C4-2B (cell line): ENCODE results near the gene OSBPL3.
"Not testable (repeated sequence)": the region's sequence is repeated elsewhere in the genome, so short reads cannot be mapped to it uniquely, and the experiment has no call there.

Source experiments
- H3K27ac ChIP-seq: fragments of 450-650 bp; 2 replicates; pipeline ENCODE4 v1.5.1; 2017
- ZFX ChIP-seq: fragments of 450-650 bp; IDR thresholded peaks from 2 replicates; pipeline ENCODE4 v1.6.1; 2017
- TF ChIP-seq, protein P1 (sequence below): fragments of 450-650 bp; conservative IDR thresholded peaks from 2 replicates; pipeline ENCODE4 v1.5.1; 2017; ENCODE audit warnings: mild to moderate bottlenecking

The OSBPL3 gene

DNA sequence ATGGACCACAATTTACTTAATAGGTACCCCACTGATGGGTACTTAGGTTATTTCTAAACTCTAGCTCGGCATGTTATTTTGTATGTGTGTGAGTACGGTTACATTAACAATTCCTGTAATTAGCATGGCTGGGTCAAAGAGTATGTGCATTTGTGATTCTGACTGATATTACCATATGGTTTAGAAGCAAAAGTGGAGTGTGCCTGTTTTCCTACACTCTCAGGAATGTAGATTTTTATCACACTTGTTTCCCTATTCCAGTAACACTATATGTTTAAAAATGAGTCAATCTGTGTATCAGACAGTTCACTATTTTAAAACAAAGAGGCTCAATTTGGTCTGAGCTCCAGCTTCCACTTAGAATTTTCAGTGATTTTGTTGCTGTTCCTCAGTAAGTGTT, 178.1 kb downstream of the OSBPL3 start:
- no peak overlapping the region for H3K27ac ChIP-seq
- TF ChIP-seq, protein P1, sequence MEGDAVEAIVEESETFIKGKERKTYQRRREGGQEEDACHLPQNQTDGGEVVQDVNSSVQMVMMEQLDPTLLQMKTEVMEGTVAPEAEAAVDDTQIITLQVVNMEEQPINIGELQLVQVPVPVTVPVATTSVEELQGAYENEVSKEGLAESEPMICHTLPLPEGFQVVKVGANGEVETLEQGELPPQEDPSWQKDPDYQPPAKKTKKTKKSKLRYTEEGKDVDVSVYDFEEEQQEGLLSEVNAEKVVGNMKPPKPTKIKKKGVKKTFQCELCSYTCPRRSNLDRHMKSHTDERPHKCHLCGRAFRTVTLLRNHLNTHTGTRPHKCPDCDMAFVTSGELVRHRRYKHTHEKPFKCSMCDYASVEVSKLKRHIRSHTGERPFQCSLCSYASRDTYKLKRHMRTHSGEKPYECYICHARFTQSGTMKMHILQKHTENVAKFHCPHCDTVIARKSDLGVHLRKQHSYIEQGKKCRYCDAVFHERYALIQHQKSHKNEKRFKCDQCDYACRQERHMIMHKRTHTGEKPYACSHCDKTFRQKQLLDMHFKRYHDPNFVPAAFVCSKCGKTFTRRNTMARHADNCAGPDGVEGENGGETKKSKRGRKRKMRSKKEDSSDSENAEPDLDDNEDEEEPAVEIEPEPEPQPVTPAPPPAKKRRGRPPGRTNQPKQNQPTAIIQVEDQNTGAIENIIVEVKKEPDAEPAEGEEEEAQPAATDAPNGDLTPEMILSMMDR: no peak
- TF ChIP-seq ZFX: no peak

DNA sequence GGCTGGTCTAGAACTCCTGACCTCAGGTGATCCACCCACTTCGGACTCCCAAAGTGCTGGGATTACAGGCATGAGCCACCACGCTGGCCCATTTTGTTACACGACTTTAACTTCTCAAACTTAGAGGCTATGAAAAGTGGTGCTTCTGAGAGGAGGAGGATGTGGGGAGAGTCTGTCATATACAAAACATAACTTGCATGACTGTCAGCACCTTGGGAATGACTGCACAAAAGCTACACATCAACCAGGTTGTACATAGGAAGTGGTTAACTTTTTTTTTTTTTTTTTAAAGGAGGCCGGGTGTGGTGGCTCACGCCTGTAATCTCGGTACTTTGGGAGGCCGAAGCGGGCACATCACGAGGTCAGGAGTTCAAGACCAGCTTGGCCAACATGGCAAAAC, 179.3 kb downstream of the OSBPL3 start:
- no peak overlapping the region for H3K27ac ChIP-seq
- TF ChIP-seq, protein P1: no peak
- TF ChIP-seq ZFX: no peak

GRCh38 chr7:24800073-24800472, 179.9 kb downstream of the OSBPL3 start:
- TF ChIP-seq, protein P1: no peak
- no peak for TF ChIP-seq ZFX
- no peak overlapping the region for H3K27ac ChIP-seq

GRCh38 chr7:24799506-24799905, 180.5 kb downstream of the OSBPL3 start:
- H3K27ac ChIP-seq: no peak overlapping the region
- TF ChIP-seq, protein P1: no peak
- no peak for TF ChIP-seq ZFX

DNA sequence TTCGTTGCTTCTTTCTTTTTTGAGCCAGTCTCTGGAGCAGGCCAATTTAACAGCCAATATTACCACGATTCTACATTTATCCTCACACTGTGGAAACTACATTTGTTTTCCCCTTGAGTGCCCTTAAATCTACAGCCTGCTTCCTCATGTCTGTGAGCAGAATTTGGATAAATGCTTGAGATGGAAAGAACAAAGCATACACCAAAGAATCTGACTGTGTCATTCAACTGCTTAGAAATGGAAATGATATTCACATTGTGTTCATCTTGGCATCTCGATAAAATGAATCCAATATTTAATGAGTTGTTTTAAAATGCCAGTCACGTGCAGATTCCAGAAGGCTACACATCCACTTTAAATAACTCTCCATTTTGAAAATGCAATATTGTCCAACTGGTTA, 181.7 kb downstream of the OSBPL3 start:
- no peak overlapping the region for H3K27ac ChIP-seq
- TF ChIP-seq ZFX: no peak
- TF ChIP-seq, protein P1: no peak

GRCh38 chr7:24797270-24797669, 182.7 kb downstream of the OSBPL3 start:
- H3K27ac ChIP-seq: no peak overlapping the region
- no peak for TF ChIP-seq ZFX
- TF ChIP-seq, protein P1: no peak

DNA sequence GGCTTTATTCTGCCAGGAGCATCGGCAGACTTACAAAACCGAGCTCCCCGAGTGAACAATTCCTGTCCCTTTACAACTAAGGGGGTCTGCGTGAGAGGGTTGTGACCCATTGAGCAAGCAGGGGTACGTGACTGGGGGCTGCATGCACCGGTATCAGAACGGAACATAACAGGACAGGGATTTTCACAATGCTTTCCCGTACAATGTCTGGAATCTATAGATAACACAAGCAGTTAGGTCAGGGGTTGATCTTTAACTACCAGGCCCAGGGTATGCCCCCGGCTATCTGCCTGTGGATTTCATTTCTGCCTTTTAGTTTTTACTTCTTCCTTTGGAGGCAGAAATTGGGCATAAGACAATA, 184.6 kb downstream of the OSBPL3 start:
- no peak for TF ChIP-seq ZFX
- TF ChIP-seq, protein P1: no peak
- no peak overlapping the region for H3K27ac ChIP-seq

DNA sequence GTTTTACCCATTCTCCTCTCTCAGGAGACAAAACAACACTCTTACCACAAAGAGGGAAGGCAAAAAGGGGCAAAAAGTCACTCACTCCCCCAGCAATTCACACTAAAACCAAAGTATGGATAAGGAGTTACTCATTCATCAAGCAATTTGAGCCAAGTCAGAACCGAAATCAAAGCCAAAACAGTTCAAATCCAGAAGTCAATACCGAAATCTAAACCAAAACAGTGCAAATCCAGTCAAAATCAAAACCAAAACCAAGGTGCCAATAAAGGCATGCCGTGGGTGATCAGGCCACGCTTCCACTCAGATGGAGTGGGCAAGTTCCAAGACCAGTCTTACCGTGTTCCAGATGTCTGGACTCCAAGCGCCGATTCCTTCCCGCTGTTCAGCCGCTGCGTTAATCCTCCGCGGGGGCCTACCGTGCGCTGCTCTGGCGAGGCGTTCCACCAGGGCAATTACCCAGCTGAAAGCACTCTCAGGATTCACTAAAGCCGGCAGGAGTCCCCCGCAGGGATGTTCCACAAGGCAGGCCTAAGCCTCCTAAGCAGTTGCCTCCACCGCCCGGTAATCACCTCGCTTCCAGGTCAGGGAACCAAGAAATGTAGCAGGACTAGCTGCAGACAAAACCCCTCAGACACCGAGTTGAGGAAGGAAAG, 185.1 kb downstream of the OSBPL3 start:
- not testable (repeated sequence) for H3K27ac ChIP-seq
